HG03520 (cell line): ENCODE measurements around the gene LRRN2.
"Not testable (repeated sequence)": the region's sequence is repeated elsewhere in the genome, so short reads cannot be mapped to it uniquely, and the experiment has no call there.

Source experiments
- ATAC-seq: cut with Tn5 transposase; IDR thresholded peaks from one replicate; pipeline ENCODE4 v1.9.1; 2021; ENCODE audit warnings: mild to moderate bottlenecking, moderate library complexity; ENCODE audit not compliant: unreplicated experiment

Gene LRRN2

DNA sequence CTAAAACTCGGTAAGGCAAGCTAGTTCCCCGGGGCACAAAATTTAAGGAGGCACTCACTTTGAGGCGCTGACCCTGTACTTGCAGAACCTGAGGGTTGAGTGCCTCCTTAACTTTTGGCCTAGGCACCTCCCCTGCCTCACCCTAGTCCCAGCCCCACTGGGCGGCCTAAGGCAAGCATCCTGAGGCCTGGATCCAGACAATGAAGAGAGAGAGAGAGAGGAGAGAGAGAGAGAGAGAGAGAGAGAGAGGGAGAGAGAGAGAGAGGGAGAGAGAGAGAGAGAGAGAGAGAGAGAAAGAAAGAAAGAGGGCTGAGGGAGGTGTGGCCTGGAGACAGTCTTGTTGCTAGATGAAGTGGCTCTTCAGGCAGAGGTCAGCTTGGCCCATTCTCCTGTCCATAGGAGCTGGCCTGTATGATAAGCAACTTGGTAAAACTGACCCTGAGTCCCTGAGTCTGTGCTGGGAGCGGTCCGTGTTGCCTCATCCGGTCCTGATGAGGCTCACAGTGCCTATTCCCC, 7.4 kb upstream of the LRRN2 start:
- no peak for ATAC-seq

- ATAC-seq: no peak
These were observed 6.8 kb upstream of the LRRN2 start for GRCh38 chr1:204692325-204692840.

DNA sequence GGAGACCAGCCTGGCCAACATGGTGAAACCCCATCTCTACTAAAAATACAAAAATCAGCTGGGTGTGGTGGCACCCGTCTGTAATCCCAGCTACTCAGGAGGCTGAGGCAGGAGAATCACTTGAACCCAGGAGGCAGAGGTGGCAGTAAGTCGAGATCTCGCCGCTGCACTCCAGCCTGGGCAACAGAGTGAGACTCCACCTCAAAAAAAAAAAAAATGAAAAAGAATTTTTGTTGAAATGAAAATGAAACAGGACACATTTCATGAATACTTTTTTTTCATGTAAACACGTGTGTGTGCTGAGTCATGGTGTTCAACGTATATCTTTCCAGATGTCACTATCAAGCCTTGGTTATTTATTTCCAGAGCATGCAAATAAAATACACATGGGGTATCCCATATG, 5.8 kb upstream of the LRRN2 start:
- not testable (repeated sequence) for ATAC-seq

GRCh38 chr1:204688776-204689175, 3.2 kb upstream of the LRRN2 start:
- no peak for ATAC-seq

DNA sequence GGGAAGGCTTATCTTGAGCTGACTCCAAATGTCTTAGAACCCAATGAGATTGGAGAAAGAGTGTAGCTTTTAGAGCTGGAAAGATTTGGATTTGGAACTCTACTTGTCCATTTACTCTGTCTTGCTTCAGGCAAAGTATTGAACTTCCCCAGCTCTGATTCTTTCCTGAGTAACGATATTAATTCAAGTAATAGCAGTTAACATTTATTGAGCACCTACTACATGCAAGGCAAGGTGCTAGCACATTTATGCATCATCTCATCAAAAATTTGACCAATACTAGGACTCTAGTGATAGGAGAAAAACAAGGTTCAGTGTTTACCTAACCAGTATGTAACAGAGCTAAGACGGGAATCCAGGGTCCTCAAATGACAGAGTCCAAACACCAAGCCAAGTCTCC, 2.5 kb upstream of the LRRN2 start:
- no peak for ATAC-seq

DNA sequence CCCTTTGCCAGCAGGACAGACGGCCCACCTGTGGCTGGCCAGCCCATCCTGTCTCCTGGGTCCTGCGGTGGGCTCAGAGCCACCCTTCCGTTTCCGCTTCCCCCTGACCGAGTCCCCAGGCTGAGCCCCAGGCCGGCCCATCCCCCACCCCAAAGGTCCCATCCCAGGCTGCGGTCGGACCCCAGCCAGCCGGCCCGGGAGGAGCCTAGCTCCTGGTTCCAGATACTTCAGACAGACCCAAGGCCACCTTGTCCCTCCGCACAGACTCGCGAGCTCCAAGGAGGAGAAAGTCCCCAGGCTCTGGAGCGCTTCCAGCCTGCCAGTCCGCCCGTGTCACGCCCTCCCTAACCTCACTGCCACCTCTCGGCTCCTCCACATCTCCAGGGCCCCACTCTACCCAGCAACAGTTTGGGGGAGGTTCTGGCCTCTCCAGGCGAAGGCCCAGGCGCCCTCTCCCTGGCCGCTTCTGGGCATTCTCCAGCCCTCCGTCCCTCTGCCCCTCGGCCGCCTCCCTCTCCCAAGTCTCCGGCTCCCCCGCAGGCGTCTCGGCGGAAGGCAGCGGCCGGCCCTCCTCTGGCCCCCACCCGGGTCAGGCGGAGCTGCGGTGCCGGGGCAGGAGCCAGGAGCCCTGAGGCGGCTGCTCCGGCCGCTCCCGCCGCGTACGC, 835 bp downstream of the LRRN2 start:
- ATAC-seq: no peak

- ATAC-seq: no peak
These were observed 1.4 kb downstream of the LRRN2 start for GRCh38 chr1:204684206-204684570.

DNA sequence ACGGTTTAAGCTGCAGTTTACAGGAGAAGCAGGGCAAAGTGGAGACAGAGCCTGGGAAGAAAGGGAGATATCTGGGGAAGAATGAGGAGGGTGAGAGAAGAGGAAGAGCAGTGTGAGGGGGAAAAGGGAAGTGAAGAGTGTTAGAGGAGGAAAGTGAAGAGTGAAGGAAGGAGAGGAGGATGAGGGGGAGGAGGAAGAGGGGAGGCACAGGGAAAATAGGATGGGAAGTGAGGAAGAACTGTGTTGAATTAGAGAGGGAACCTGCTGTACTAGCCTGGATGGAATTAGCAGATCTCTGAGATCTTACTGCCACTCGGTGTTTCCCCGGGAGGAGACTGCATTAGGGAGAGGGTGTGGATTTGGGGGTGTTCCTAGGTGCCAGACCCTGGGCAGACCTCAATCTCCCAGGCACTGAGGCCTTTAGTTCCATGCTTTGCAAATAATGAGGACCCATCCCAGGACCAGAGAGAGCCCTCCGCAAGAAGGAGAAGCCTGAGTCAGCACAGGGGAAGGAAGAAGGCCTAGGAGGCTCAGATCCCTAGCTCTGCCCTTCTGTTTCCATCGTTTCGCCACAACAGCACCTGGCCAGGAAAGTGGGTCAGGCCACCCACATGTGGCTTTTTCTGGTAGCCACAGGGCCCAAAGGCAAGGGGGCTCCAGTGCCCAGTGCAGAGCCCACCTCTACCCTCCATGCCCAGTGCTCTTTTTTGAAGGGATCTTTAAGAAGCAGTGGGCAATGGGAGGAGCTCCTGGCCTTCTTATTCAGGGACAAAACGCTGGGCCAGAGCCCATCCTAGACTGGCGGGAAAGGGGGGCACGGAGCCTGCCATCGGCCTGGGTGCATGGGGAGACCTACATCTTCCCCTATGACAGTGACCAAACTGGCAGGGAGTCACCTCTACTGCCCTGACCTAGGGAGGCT, 2.0 kb downstream of the LRRN2 start:
- ATAC-seq: no peak

- ATAC-seq: no peak
These were observed 5.1 kb downstream of the LRRN2 start for GRCh38 chr1:204680461-204680860.

DNA sequence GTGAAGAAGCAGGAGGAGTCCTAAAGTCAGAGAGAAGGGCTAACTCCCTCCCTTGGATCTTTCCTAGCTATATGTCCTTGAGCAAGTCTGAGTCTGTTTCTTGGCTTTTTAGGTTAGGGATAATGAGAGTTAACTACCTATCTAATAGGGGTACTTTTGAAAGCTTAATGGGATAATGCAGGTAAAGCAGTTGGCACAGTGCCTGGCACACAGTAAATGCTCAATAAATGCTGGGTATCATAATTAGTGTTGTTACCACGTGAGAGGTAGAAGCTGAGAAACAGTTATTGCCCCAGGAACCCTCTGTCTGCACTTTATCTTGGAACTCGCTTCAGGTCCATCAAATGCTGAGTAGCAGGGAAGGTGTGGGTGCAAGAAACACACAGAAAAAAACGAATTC, 5.5 kb downstream of the LRRN2 start:
- no peak for ATAC-seq

GRCh38 chr1:204678721-204679475, 6.6 kb downstream of the LRRN2 start:
- ATAC-seq: no peak

DNA sequence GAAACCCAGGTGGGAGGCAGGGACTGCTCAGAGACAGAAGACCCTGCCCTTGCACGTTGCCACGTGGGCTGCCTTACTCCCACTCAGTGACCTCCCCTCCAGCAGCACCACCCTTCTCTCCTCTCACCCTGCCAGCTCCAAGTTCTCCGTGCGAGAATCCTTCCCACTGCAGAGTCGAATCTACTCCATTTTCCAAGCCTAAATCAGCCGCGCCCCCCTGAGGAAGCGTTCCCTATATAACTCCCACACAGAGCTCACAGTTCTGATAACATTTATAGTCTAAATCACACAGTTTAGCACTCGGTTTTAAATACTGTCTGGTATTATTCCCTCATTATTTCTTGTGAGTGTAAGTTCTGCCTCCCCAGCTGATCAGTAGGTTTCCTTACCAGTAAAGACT, 7.7 kb downstream of the LRRN2 start:
- ATAC-seq: no peak

DNA sequence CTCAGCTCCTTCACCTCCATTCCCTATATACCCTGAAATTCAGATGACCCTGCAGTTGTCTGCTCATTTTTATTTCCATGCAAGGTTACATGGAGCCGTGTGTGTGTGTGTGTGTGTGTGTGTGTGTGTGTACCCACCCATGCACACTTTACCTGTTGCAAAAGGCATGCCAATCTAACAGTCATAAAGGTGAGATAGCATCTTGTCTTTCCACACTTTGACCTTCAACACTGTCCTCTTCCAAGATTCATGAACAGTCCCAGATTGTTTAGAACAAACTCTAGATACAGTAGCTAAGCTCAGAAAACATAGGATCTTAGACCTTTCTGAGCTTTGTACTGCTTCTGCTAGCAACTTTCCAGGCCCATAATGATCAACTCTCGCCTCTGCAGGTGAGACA, 9.5 kb downstream of the LRRN2 start:
- ATAC-seq: no peak

- no peak for ATAC-seq
These were observed 11.5 kb downstream of the LRRN2 start for GRCh38 chr1:204673909-204674649.

DNA sequence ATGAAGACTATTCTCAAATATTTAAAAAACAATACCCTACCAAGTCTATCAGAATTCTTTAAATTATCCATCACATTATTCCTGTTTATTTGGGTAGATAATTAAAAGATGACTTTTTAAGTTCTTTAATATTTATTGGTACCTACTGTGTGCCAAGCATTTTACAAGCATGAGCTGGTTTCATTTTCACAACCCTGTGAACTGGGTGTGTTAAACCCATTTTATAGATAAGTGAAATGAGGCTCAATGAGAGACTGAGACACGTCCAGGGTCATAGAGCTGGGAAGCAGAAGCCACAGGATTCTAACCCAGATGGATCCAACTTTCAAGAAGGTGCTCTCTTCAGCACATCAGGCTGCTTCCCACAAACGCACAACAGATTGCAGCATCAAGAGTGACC, 12.3 kb downstream of the LRRN2 start:
- no peak for ATAC-seq

DNA sequence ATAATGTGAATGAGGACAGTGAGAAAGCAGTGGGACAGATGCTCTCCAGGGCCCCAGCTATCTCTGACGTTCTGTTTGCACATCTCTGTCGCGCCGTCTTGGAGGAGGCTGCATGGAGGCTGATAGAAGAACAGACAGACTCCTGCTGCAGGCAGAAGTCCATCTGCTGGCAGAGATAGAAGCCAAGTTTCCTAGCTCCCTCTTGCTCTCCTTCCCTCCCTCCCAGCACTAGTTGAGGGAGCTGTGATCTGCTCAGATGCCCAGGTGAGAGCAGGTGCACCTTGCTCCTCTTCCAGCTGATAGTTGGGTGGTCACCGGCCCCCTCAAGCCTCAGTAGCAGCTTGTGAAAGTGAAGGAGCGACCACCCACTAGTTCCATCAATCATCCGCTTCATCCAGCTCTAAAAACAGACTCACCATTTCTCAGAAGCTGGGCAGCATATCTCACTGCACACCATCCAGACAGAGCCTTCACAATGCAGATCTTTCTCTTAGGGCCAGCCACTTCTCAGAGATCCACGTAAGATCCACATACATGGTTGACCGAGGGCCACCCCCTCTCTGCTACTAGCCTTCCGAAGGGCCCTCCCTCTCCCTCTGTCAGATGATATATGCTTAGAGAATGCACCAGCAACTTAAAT, 12.9 kb downstream of the LRRN2 start:
- ATAC-seq: no peak

- ATAC-seq: no peak
These were observed 13.5 kb downstream of the LRRN2 start for GRCh38 chr1:204672069-204672468.

- ATAC-seq: no peak
These were observed 15.2 kb downstream of the LRRN2 start for GRCh38 chr1:204670152-204670927.

DNA sequence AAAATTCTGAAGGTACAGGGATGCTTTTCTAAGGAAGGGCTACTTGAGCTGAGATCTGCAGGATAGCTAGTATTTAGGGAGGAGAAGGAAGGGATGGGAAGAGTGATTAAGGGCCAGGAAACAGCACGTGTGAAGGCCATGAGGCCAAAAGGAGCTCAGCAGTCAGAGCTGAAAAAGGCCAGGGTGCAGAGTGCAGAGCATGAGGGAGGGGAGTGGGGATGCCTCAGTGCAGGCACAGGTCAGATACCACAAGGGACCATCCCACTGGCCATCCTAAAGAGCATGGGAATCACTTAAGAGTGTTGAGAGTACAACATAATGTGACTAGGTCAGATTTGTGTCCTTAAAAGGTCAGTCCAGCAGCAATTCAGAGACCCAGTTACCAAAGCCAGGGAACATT, 16.0 kb downstream of the LRRN2 start:
- no peak for ATAC-seq

DNA sequence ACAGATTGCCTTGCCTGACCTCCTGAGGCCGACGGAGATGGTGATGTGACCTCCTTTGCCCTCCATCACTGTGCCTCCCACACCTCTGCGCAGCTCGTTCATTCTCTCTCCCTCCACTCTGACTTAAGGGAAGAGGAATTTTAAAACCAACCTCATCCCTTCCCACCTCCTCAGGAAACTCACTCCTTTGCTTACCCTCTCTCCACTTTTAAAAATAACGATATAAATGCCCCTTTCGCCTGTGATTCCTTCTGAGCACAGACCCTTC, 21.2 kb downstream of the LRRN2 start:
- no peak for ATAC-seq
